NCI-H82 (cell line): ENCODE measurements around the gene LMO3.

Experiments used
- DNase-seq: peaks from one replicate; lab custom pipeline; 2025; lab: John Stamatoyannopoulos, UW

Gene LMO3

DNA sequence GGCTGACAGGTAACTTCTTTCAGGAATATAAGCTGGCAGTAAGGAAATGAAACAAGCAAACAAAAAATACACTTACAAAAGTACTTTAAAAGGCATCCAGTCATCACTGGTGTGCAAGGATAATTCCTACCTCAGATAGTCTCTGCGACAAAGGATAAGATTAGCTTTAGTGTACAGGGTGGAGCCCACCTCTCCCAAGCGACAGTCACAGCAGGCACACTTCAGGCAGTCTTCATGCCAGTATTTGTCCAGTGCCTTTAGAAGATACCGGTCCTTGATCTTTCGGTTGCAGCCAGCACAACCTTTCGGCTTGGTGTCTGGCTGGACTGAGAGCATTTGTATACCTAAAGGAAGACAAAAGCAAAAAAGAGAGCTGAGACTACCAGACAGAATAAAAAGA is 5.4 kb downstream of the LMO3 start:
- no peak for DNase-seq

DNA sequence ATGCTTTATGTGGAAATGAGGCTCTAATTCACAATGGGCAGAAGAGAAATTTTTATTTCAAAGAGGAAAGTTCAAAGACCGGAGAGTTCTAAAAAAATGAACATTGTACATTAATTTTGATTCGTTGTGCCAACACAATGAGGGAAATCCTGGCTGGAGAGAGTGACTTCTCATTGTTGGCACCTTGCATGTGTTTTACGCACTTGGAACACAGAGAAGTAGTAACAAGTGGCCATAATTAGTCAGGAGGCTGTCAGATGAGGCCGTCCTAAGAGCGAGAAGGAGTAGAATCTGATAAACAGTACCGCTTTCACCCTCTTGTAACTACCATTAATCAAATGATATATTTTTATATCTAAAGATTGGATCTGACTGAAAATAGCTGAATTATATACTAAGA is 6.9 kb downstream of the LMO3 start:
- no peak for DNase-seq

DNA sequence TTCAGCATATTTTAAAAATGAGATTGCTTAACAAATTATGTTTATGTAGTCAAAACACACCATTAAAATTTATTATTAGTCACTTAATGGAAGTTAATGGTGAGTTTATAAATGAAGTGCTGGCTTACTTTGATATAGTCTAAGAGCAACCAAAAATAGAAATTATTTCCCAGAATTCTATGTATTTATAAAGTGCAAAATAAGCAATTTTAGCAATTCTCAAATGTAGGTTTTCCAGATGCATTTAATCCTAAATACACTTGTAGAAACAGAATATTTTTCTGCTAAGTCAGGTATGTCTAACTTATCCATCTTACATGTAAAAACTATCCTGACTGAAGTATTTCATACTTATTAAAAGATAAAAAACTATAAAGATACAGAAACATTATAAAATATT is 11.2 kb downstream of the LMO3 start:
- DNase-seq = no peak

DNA sequence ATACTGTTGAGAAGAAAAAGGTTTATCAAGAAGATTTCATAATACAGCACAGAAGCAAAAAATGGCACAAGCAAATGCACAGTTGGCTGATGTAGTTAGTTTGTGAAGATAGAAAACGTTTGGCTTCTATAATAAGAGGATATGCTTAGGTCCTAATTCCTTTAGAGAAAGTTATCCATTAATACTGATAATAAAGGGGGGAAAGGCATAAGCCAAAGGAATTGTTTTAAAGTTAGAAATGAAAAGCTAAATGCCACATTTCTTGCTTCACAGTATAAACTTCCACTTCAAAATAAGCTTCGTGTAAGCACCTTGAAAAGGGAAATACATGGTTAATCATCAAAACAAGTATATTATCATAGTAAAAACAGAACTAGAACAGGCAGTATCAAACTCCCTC is 12.4 kb downstream of the LMO3 start:
- DNase-seq = no peak

DNA sequence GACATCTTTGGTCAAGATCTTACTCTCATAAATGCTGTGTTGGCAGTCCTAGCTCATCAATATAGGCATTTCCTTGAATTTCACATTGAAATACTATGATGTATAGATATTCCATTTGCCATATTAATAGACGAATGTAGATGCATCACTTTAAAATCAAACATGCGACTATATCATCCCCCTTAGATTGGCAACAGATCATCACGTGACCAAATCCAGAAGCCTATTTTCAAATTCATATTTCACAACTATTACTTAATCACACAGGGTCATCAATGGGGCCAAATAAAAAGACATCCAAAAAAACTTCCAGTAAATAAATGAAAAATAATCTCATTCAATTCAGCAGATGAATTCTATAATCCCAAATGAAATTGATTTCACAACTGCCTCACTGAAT is 15.3 kb downstream of the LMO3 start:
- DNase-seq = no peak

DNA sequence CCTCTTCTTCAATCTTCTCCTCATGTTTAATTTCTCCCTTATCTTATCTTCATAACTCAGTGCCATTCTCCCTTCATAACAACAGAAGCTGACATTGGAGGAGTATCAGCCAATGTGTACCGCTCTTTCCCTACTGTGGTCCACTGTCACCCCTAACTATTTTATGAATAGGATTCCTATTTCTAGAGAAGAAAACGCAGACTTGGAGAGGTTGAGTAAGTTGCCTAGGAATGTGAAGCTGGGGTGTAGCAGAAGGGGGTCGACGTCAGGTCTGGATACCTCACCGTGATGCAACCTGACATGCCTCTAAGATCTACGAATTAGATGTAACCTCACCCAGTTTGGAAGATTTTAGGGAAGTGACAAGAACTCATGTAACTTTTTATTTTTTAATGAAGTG is 17.1 kb downstream of the LMO3 start:
- DNase-seq = no peak

DNA sequence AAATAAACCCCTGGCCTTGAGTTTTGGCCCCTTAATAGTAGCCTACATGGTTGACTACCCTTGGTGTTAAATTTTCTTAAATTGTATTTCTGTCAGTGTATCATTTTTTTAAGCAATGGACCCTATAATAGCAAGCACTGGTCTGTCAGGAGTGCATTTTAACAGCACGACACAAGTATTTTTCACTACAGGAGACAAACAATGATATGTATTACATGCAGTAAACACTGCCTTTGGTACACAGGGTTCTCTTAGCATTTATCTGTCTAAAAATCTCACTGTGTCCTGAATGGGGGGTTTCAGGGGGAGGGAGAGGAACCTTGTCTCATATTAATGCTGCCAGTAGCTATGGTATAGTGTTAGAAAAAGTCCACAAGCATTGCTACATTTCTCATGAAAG is 18.4 kb downstream of the LMO3 start:
- no peak for DNase-seq

DNA sequence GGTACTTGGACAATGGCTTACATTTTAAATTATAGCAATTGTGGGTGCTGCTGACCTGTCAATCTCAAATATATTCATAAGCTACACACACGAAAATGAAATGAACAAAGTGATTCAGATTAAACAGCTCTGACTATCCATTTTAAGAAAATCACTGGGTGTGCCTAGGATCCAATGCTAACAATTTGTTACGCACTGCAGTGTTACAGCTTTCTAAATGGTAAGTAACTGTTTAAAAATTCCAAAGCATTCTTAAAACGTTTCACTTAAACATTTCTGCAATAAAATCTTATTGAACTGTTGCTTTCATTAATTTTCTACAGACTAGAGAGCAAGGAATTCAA is 18.9 kb downstream of the LMO3 start:
- DNase-seq = no peak

DNA sequence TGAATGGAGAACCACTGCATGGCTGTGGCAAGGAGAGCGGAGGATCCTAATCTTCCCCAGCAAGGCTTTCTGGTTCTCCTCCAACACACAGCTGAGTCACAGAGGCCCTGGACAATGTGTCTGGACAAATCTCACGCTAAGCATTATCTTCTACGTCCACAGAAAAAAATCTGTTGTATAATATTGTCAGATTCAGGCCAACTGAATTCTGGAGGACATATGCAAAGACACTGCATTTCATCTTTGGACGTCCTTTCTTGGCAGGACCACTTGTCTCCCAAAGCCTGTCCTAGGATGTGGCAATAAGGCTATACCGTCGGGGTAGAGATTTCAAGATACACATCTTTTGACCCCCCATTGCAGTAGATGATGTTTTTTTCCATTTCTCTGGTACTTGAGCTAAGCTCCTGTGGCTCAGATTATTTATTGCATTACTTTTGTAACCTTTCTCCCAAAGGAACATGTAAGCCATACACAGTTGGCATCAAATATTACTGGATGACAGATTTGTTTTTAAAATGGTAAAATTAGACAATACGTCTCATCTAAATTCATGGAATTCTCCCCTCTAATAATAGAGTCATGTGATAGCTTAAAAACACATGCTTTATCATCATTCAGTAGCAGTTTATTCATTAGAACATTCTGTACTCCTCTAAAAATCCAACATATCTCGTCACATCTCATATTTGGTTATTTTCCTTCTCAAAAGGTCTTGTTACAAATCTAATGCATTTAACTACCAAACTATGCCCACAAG is 19.4 kb downstream of the LMO3 start:
- no peak for DNase-seq

DNA sequence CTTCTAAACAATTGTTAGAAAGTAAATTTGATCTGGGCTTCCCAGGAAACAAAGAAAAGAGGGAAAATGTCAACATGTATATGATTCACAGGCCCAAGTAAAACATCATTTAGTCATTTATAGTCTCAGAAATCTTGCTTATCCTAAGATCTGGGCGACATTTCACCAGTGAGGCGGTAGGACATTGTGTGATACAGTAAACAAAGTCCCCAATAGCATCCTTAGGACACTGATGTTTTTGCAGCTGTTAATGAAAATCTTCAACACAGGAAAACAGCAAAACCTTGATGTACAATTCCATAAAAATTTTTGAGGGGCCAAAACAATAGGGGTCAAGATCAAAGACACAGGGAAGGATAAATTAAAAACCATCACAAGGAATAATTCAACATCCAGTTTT is 20.2 kb downstream of the LMO3 start:
- no peak for DNase-seq

DNA sequence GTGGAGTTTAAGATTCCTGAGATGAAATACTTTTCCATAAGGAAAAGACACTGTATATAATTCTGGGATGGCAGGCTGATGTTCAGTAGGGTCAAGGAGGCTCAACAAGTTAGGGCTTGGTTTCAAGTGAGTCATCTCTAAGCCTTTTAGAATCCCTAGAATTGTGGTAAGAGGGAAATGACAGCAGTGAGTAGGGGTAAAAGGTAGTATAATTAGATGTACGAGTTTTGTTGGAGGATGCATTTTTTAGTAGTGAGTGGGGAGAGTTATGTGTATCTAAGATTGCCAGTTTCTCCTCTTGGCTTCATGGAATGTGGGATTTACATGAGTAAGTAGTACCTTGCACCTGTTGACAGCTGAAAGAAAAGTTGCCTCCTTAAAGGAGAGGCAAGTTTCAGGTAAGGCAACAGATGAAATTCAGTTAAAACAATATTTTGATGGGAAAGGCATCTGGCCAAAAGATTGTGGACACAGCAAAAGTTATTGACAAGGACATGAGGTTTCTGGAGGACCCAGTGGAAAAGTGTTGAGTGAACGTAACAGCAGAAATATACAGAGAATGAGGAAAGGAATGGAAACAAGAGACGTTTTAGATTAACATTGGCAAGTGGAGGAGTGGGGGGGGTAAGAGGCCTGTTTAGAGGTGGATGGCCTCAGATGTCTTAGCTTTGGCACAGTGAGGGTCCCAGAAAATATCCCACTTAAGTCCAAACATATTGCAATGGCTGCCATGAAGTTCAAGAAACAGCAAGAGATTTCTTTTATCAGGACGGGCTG is 21.8 kb downstream of the LMO3 start:
- no peak for DNase-seq

DNA sequence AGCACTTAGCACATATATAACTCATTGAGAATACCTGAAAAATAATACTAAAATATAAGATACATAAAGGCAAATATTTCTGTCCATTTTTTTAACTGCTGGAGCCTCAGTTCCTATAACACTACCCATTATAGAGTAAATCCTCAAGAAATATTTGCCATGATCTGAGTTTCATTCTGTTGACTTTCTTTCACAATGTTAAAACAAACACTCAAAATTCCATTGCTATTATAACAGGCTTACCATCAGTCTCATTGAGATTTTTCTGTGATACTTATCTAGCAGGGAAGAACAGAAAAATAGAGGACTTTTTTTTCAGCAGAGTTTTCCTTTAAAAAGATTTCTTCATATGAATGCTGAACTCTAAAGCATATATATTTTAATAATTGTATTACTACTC is 24.5 kb downstream of the LMO3 start:
- DNase-seq = no peak

DNA sequence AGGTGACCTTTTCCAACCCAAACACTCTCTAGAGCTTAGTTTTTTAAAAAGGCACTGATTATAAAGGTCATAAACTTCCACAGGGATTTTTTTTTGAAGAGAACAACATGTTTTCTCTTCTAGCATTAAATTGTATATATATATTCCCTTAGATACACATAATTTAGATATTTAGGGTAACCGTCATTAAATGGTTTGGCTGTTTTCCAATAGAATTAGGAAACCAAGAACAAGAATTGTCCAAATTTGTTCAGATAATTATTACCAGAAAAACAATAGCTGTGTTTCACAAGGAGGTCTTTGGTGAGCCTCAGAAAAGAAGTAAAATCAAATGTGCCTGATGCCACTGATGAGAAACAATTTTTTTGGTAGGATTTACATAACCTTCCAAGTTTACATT is 26.9 kb downstream of the LMO3 start:
- no peak for DNase-seq

DNA sequence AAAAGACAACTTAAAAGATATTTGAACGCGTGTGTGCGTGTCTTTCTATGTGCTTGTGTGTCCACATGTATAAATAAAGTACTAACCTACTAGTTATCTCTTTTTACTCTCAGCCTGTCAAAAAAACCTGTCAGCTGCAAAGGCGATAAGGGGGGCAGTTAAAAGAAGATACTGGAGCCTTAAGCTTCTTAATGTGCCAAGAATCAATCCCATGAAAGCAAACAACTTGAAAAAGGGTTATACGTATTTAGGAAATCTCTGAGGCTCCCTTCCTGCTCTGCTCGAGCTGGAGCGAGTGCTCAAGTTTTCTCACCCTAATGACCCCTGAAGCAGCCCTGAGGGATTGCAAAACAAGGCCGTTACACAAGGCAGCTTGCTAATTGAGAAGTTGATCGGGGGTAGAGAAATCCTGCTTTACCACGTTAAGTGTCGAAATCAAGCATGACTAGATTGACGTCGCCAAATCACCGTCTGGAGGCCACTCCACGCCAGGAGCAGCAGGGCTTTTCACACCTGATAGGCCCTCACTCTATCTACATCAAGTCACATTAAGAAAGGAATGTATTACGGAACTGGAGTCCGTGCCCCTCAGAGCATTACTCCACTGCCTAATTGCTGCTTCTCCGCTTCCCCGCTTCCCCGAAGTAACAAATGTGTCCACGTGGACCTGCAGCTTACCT is 32.4 kb downstream of the LMO3 start:
- peak; percentile 92 for DNase-seq

DNA sequence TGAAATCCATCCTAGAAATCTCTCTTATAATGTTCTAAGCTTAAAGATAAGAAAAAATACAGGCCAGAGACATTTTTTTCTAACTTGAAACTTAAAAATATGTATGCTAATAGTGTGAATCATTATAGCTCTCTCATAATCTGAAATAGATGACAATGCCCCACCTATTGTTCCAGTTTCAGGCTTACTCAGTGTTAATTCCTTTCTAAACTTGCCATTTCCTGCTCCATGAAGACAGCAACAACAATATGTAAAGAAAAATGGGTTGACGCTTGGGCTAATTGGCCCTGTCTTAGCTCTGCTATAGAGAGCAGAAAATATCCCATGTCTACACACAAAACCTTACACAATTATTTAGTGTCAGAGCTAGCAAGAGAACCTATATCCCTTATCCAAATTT is 37.1 kb downstream of the LMO3 start:
- DNase-seq = no peak

DNA sequence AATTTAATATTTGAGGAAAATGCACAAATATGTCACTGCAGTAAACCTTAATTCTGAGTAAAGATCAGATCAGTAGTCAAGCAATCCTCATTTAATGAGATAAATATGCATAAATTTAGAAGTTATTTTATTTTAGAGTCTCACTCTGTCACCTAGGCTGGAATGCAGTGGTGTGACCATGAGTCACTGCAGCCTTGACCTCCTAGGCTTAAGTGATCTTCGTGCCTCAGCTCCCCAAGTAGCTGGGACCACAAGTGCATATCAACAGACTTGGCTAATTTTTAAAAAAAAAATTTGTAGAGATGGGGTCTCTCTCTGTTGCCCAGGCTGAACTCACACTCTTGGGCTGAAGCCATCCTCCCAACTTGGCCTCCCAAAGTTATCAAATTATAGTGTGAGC is 41.3 kb downstream of the LMO3 start:
- no peak for DNase-seq

DNA sequence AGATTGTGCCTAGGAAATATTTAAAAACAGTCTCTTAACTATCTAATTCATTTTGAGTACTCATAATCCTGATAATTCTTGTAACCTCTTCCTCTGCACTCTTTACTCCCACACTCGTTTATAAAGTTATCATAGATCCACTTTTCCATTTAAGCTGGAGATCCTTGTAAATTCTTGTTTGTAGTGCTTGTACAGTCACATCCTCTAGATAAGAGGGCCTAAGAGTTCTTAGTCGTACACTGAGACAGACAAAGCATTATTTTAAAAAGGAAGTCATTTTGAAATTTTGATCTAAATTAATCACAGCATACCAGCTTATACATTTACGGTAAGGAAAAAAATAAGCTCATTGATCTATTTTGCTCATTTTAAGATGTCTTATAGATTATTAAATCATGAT is 42.5 kb downstream of the LMO3 start:
- DNase-seq = no peak

DNA sequence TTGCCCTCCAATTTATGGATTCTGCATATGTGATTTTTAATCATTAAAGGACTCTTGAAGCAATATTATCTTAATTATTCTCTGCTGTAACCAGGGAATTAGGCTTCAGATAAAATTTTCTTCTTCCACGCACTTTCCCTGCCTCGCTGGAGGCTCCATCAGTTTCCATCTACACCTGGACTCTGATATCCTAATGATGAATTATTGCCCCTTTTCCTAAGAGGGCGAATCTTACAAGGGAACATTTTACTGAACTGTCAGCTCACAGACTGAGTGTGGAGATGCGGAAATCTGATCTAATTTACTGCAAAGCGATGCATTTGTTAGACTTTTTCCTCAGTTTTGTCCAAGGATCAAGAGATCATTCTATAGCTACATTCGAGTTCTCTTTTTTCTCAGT is 43.0 kb downstream of the LMO3 start:
- no peak for DNase-seq

DNA sequence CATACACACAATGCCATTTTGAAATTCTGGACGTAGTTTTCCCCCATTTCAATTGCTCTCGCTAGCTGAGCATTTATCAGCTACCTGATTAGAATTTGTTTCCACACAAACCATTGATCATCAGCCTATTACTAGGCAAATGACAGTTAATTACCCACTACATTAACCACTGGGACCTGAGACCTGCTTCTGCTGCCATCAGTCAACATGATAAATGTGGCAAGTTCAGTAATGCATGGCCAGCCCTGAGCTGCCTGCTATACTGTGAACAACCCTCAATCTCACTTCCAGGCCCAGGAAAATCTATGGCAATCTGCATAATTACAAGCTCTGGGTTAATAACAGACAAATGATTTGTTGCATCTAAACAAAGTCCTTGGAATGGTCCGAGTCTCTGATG is 43.5 kb downstream of the LMO3 start:
- peak; percentile 9 for DNase-seq

DNA sequence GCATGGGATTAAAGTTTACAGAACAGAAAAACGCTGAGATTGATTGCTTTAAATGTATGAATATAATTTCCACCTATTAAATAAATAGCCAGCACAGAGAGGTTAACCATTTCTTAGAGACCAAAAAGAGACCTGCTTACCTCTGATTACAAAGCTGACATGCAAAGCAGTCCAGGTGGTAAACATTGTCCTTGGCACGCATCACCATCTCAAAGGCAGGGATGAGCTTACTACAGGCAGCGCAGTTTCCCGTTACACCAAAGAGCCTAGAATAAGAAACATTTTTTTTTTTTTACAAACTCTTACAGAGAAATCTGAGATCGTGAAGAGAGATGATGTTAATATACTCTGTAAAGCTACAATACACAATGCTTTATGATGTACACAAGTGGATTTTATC is 45.7 kb downstream of the LMO3 start:
- DNase-seq = no peak

DNA sequence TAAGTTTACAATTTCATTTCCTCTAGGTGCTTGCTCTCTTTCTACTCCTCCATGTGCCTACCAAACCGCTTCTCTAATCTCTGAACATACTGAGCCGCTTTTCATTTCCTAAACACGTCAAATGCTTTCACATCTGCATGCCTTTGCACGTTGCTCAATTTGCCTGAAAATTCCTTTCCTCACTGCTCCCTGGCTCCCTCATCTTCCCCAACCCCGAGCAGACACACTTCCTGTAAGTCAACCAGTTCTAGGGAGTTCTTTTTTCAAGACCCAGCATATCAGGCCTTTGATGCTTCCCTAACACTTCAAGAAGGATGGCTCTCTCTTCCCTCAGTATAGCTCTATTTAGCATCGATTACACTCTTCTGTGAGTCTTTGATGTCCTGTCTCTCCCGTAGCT is 50.3 kb downstream of the LMO3 start:
- no peak for DNase-seq

DNA sequence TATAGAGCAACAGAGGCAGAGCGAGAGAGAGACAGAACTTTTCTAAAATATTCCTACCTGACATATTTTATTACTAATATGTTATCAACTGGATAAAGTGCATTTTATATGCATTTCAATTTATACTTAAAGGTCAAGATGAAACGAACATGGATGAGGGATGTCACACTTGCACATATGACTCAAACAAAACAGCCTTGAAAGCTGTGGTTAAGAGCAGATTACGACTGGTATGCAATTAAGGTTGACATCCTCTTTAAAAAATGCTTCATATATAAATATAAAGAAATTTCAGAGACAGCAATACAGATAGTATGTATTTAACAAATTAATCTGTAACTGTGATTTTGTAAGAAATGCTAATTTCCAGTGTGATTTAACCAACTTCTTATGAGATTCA is 52.5 kb downstream of the LMO3 start:
- no peak for DNase-seq

DNA sequence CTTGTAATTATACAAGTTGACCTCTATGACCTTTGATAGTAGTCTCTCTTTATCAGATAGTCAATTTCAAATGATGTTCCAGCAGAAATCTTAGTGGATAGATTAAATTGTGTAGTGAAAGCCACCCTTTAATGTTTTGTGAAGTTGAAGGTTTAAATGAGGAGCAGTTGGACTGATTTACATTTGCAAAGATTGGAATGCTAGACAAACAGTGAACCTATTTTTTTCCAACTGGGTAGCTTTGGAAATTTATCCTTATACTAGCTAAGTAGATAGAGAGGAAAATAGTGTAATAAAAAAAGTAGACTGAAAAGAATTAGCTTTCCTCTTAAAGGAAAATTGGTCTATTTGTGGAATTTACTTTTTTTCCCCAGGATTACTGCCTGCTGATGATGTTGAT is 53.7 kb downstream of the LMO3 start:
- DNase-seq = no peak
